HG03139 (cell line): ENCODE measurements around the gene DHPS.
A peak's percentile ranks its signal among the peaks of the same experiment; 100 is the strongest.
"Not testable (repeated sequence)": the region's sequence is repeated elsewhere in the genome, so short reads cannot be mapped to it uniquely, and the experiment has no call there.

ENCODE experiments used
- ATAC-seq: cut with Tn5 transposase; IDR thresholded peaks from one replicate; pipeline ENCODE4 v1.9.1; 2021; ENCODE audit not compliant: unreplicated experiment

Gene DHPS

DNA sequence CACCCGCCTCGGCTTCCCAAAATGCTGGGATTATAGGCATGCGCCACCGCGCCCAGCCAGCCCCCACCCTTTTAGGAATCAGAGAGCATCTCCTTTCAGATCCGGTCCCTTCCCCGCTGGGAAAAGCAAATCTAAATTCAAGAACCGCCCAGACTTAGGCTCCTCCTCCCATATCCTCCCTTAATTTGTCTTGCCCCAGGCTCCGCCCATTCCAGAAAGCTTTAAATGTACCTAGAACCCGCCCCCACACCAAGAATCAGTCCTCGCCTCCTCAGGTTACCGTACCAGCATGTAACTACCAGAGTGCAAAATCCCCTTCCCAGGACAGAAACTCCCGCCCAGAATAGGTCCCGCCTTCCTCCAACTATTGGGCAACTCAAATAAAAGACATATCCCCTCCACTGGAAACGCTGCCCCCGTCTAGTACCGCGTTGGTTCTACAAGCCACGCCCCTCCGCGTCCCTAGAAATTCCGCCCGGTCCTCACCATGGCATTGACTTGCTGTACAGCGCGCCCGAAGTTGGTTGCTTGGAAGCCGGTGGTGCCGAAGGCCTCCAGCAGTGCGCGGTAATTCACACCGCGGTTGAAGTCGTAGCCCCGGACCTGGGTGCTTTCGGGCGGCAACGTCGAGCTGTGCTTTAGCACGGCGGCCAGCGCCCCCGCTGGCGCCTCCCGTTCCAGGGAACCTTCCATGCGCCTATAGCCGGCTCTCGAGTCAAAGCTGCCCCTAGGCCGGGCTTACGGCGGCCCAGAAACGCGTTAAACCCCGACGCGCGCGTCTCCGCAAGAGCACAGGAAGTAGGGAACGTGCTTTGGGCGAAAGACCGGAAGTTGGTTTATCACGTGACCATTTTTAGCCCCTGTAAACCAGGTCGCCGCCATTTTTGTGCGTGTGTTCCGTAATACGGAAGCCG lies at the start of gene DHPS:
DHPS (minus strand) TSS at position 807 of the 914 bp plus-strand sequence; CDS start at position 693, 114 bp downstream.
- peak; percentile 58 for ATAC-seq

- ATAC-seq, result no peak
Observed at GRCh38 chr19:12731337-12731736, 49.7 kb upstream of the DHPS start.

DNA sequence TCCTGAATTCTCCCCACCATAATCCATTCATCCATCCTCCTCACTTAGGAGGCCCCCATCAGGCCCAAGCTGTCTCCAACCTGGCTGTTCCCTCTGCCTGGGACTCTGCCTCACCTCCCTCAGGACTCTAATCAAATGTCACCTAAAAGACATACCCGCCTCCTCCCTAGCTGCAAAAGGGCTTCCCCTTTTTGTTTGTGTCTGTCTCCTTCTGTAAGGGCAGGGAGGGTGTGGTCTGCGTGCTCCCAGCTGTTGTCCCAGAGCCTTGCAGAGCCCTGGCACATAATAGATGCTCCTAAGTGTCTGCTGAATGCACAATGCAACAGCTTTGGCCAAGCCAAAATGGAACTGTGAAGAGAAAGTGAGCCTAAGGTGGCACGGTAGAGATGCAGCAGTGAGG lies 48.4 kb upstream of the DHPS start:
- no peak for ATAC-seq

- ATAC-seq, result no peak
Observed at GRCh38 chr19:12727745-12728433, 46.2 kb upstream of the DHPS start.

GRCh38 chr19:12726988-12727316 lies 45.3 kb upstream of the DHPS start:
- ATAC-seq, result no peak

DNA sequence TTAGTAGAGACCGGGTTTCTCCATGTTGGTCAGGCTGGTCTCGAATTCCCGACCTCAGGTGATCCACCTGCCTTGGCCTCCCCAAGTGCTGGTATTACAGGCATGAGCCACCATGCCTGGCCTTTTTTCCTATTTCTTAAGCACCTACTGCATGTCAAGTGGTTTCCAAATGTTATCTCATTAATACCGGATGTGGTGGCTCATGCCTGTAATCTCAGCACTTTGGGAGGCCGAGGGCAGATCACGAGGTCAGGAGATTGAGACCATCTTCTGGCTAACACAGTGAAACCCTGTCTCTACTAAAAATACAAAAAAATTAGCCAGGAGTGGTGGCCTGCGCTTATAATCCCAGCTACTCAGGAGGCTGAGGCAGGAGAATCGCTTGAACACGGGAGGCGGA lies 43.9 kb upstream of the DHPS start:
- ATAC-seq, result not testable (repeated sequence)

DNA sequence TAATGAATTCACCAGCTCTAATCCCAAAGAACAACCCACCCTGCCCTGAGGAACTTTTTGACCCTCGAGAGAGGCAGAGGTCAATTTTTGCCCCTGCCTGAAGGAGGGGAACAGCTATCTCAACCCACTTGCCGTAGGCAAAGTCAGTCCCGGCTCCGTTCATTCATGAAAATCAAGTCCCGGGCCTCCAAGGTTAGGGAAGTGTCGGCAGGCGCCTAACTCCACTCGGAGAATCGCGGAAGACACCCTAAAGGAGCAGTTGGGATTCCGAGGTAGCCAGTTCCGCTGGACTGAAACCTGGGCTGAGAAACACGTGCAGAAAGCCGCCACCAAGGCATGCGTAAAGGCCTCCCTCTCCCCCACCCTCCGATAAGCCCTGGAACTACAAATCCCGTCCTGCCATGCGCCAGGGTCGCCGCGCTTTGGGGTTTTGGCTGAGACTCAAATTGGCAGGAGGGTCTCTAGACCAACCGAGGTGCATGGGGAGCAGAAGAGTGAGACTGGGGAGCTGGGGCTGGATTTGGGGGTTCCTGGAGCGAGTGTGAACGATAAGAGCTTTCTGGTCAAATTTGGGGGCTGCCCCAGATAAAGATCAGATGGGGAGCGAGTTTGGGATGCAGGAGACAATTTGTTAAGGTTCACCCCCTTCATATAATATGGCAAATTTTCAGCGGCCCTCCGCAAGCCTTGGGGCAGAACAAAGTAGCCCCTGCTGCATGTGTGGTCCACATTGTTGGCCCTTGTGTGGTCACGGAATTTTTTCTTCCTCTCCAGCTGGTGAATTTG lies 42.2 kb upstream of the DHPS start, which contains the start of gene TNPO2:
TNPO2 (minus strand) TSS at position 292 of the 786 bp plus-strand sequence. CDS start 2,955 bp downstream, outside the sequence.
- ATAC-seq, result no peak

- ATAC-seq, result no peak
Observed at GRCh38 chr19:12723381-12723640, 41.6 kb upstream of the DHPS start.

DNA sequence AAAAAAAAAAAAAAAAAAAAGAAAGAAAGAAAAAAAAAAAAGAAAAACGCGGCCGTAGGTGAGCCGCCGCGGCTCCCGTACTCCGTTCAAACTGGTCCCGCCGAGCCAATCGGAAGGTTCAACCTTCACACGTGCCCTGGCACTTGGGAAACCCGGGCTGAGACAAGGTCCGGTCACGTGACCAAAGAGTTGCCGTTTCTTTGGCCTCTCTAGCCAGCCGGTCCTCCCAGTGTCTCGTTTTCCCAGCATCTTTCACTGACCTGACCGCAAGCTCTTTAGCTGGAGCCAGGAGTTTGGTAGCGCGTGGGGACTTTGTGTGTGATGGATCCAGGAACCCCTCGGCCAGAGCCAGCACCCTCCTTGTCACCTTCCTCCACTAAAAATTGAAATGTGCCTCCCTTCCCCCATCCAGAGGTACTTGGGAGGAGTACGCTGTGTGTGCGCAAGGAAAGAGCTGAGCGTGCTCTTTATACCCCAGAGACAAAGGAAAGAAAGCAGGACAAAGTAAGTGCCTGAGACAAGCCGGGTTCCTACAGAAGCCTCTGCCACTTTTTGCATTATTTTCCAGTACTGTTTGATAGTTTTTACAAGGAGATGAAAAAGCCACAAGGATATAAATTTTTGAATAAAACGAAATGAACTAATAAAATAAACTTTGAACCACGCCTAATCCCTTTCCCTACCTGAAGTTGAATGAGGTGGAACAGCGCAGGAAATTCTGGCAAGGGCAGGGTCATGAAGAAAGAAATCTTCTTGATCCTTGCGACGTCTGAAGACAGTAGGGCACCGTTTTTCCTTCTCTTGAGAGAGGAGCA lies 41.1 kb upstream of the DHPS start:
- peak; percentile 64 for ATAC-seq

DNA sequence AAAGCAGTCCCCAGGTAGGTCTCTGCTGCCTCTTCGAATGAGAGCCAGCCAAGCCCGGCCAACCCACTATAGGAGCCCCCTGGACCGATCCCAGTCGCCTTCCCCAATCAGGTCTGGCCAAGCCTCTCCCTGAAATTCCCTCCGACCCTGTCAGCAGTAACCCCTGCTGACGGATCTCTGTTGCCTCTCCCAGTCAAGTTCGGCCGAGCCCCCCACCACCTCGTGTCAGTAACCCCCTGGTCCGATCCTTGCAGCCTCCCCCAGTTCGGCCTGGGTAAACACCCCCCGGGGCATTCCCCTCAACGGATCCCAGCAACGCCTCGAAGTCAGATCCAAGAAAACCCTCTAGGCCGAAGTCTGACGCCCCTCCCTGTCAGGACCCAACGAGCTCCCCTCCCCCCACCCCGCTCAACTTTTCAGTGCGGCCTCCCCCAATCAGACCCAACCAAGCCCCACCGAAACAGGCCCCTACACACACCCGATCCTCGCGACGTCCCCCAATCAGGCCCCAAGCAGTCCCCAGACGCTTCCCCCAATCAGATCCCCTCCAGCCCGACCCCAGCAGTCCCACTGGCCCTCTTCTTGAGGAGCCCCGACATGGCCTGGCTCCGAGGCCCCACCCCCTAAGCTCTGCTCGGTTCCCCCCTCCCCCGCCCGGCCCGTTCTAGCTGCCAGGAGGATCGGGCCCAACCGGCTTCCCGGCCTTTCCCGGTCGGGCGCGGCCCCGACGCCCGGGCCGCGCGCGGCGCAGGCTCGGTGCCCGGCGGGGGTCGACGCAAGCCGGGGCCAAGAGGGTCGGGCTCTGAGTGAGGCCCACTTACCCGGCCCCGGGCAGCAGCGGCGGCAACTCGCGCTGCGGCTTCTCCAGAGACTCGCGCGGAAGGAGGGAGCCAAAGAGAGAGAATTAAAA lies 40.2 kb upstream of the DHPS start:
- peak; percentile 6 for ATAC-seq

GRCh38 chr19:12720851-12721655 lies 39.4 kb upstream of the DHPS start:
- no peak for ATAC-seq

GRCh38 chr19:12720296-12720695 lies 38.6 kb upstream of the DHPS start:
- ATAC-seq, result no peak

- no peak for ATAC-seq
Observed at GRCh38 chr19:12715929-12716328, 34.2 kb upstream of the DHPS start.

DNA sequence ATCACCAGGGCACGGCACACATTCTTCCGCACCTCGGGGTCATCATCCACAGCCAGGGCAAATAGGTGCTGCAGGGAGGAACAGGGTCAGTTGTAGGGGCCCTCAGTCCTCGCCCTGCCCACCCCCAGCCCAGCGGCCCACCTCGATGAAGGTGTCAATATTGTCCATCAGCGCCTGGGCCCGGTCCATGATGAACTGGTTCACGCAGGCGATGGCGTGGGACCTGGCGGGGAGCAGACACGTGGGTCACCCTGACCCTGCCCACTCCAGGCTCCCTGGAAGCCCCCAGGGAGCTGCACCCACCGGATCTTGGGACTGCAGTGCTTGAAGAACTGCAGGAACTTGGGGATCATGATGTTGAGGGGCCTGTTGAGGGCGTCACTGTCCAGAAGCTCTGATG lies 33.4 kb upstream of the DHPS start:
- ATAC-seq, result no peak

DNA sequence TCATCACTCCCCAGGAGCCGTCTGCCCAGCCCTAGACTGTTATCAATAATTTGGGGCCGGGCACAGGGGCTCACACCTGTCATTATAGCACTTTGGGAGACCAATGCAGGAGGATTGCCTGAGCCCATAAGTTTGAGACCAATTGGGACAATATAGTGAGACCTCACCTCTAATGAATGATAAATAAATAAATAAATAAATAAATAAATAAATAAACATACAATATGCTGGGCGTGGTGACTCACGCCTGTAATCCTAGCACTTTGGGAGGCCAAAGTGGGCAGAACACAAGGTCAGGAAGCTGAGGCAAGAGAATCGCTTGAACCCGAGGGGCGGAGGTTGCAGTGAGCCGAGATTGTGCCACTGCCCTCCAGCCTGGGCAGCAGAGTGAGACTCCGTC lies 31.6 kb upstream of the DHPS start:
- ATAC-seq, result not testable (repeated sequence)

- ATAC-seq, result not testable (repeated sequence)
Observed at GRCh38 chr19:12712077-12712476, 30.4 kb upstream of the DHPS start.

- ATAC-seq, result no peak
Observed at GRCh38 chr19:12711187-12711586, 29.5 kb upstream of the DHPS start.

- no peak for ATAC-seq
Observed at GRCh38 chr19:12708641-12709040, 27.0 kb upstream of the DHPS start.

- no peak for ATAC-seq
Observed at GRCh38 chr19:12706332-12706718, 24.6 kb upstream of the DHPS start.
